ENCODE measurements around the gene NDUFAF7. TPM values are rescaled to one million over a fixed set of nuclear protein-coding genes. Genes with fewer than 3 reads are reported as not detected.
"Not testable (repeated sequence)": the region's sequence is repeated elsewhere in the genome, so short reads cannot be mapped to it uniquely, and the experiment has no call there.

The NDUFAF7 gene
- total RNA-seq, 1 experiment from 2014 or later, result 28.8 TPM

GRCh38 chr2:37282746-37283145, 51.3 kb downstream of the NDUFAF7 start:
- Histone ChIP-seq H3K27me3 (ENCODE audit: control insufficient read depth, insufficient read depth, low read length) (no peaks in the 10 kb centered on the region), H3K36me3 (replicated peaks; ENCODE audit: control insufficient read depth, insufficient read depth, low read length) (peaks cover 9% of the 10 kb centered on the region), H3K4me3 (ENCODE audit: insufficient read depth, low read depth, low read length) (no peak overlapping the region)
- no peak for DNase-seq

- peaks cover 9% of the 10 kb centered on the region for H3K36me3 ChIP-seq (replicated peaks; ENCODE audit: control insufficient read depth, insufficient read depth, low read length)
- no peak for DNase-seq
- no peaks in the 10 kb centered on the region for H3K27me3 ChIP-seq (ENCODE audit: control insufficient read depth, insufficient read depth, low read length)
- no peak overlapping the region for H3K4me3 ChIP-seq (ENCODE audit: insufficient read depth, low read depth, low read length)
These were observed 51.7 kb downstream of the NDUFAF7 start for GRCh38 chr2:37283207-37283606.

GRCh38 chr2:37284381-37284780, 52.9 kb downstream of the NDUFAF7 start:
- Histone ChIP-seq H3K4me3 (ENCODE audit: insufficient read depth, low read depth, low read length) (no peak overlapping the region), H3K27me3 (ENCODE audit: control insufficient read depth, insufficient read depth, low read length) (no peaks in the 10 kb centered on the region), H3K36me3 (replicated peaks; ENCODE audit: control insufficient read depth, insufficient read depth, low read length) (peaks cover 9% of the 10 kb centered on the region)
- no peak for DNase-seq

GRCh38 chr2:37287966-37288365, 56.5 kb downstream of the NDUFAF7 start:
- Histone ChIP-seq H3K4me3 (ENCODE audit: insufficient read depth, low read depth, low read length) (no peak overlapping the region), H3K27me3 (ENCODE audit: control insufficient read depth, insufficient read depth, low read length) (no peaks in the 10 kb centered on the region), H3K36me3 (replicated peaks; ENCODE audit: control insufficient read depth, insufficient read depth, low read length) (peaks cover 5% of the 10 kb centered on the region)
- peak; percentile 12 for DNase-seq

- H3K4me3 ChIP-seq (ENCODE audit: insufficient read depth, low read depth, low read length), result no peak overlapping the region
- H3K27me3 ChIP-seq (ENCODE audit: control insufficient read depth, insufficient read depth, low read length), result no peaks in the 10 kb centered on the region
- H3K36me3 ChIP-seq (replicated peaks; ENCODE audit: control insufficient read depth, insufficient read depth, low read length), result peaks cover 3% of the 10 kb centered on the region
- no peak for DNase-seq
These were observed 60.2 kb downstream of the NDUFAF7 start for GRCh38 chr2:37291680-37292079.

GRCh38 chr2:37294858-37295257, 63.4 kb downstream of the NDUFAF7 start:
- DNase-seq; H3K27me3 ChIP-seq (ENCODE audit: control insufficient read depth, insufficient read depth, low read length); H3K36me3 ChIP-seq (replicated peaks; ENCODE audit: control insufficient read depth, insufficient read depth, low read length); H3K4me3 ChIP-seq (ENCODE audit: insufficient read depth, low read depth, low read length): not testable (repeated sequence)

- peak; percentile 10 for DNase-seq
- Histone ChIP-seq H3K27me3 (ENCODE audit: control insufficient read depth, insufficient read depth, low read length) (no peaks in the 10 kb centered on the region), H3K36me3 (replicated peaks; ENCODE audit: control insufficient read depth, insufficient read depth, low read length) (peaks cover 1% of the 10 kb centered on the region; the same call in 1 of the 2 replicates), H3K4me3 (ENCODE audit: insufficient read depth, low read depth, low read length) (no peak overlapping the region)
These were observed 64.1 kb downstream of the NDUFAF7 start for GRCh38 chr2:37295469-37296073.

GRCh38 chr2:37297632-37298031, 66.2 kb downstream of the NDUFAF7 start:
- no peak overlapping the region for H3K4me3 ChIP-seq (ENCODE audit: insufficient read depth, low read depth, low read length)
- no peaks in the 10 kb centered on the region for H3K36me3 ChIP-seq (replicated peaks; ENCODE audit: control insufficient read depth, insufficient read depth, low read length)
- no peak for DNase-seq
- no peaks in the 10 kb centered on the region for H3K27me3 ChIP-seq (ENCODE audit: control insufficient read depth, insufficient read depth, low read length)

Other genes with a start within 250 kb of the NDUFAF7 start
- 10.5 and 11.6 TPM in 2 replicates for gene HEATR5B, start 147.3 kb upstream of the NDUFAF7 start, total RNA-seq (2014; rRNA removed; shearing (Covaris generic))
- gene GPATCH11, start 147.1 kb upstream of the NDUFAF7 start, total RNA-seq (2014; rRNA removed; shearing (Covaris generic)), result 4.8 and 5.1 TPM in 2 replicates
- 12.7 and 16.2 TPM in 2 replicates for gene EIF2AK2, start 74.7 kb upstream of the NDUFAF7 start, total RNA-seq (2014; rRNA removed; shearing (Covaris generic))
- gene SULT6B1, start 43.0 kb upstream of the NDUFAF7 start, total RNA-seq (2014; rRNA removed; shearing (Covaris generic)), result not detected in 2 replicates
- 45.9 and 56.7 TPM in 2 replicates for gene CEBPZOS, start 35.2 kb upstream of the NDUFAF7 start, total RNA-seq (2014; rRNA removed; shearing (Covaris generic))
- gene CEBPZ, start 62 bp upstream of the NDUFAF7 start, total RNA-seq (2014; rRNA removed; shearing (Covaris generic)), result 74.2 and 111 TPM in 2 replicates
- gene PRKD3, start 93.2 kb downstream of the NDUFAF7 start, total RNA-seq (2014; rRNA removed; shearing (Covaris generic)), result 65.8 and 69.7 TPM in 2 replicates
- gene QPCT, start 113.0 kb downstream of the NDUFAF7 start, total RNA-seq (2014; rRNA removed; shearing (Covaris generic)), result 0.90 and 1.1 TPM in 2 replicates